HEK293 (cell line): ENCODE results near the gene ITGA11.

Source experiments
- CTCF ChIA-PET: fragments of 350-600 bp; formaldehyde crosslinking; extraction: SDS; loops from one replicate; lab custom pipeline; 2021; ENCODE audit warnings: antibody characterized with exemption; lab: Yijun Ruan, JAX
- POLR2A ChIA-PET: fragments of 300-600 bp; formaldehyde crosslinking; extraction: SDS; loops from one replicate; lab custom pipeline; 2020; ENCODE audit warnings: antibody characterized with exemption, inconsistent platforms; lab: Yijun Ruan, JAX
- H3K27ac ChIP-seq: fragments of 200-500 bp; sonication (Bioruptor generic); 2 replicates; pipeline ENCODE4 v1.5.1; 2014; ENCODE audit warnings: low read depth, low read length, control low read depth, inconsistent platforms; ENCODE audit errors: extremely low read depth
- H3K36me3 ChIP-seq, 2 experiments: fragments of 200-500 bp in 1 of 2; sonication (Bioruptor generic) in 1 of 2; 1 replicate in 1 of 2; 2 replicates in 1 of 2; pipeline ENCODE4 v1.5.1; 2014 to 2017; ENCODE audit warnings: inconsistent platforms in 2 of 2, low read length in 2 of 2; ENCODE audit not compliant: control insufficient read depth in 2 of 2, insufficient read depth in 1 of 2
- H3K4me1 ChIP-seq: fragments of 200-500 bp; sonication (Bioruptor generic); 2 replicates; pipeline ENCODE4 v1.5.1; 2014; ENCODE audit warnings: mild to moderate bottlenecking, low read length, inconsistent platforms; ENCODE audit not compliant: control insufficient read depth, insufficient read depth
- H3K4me3 ChIP-seq: 2 replicates; pipeline ENCODE4 v1.5.1; 2011; ENCODE audit warnings: low read depth, mild to moderate bottlenecking, control low read depth, low read length, moderate library complexity
- H3K9me3 ChIP-seq: fragments of 200-500 bp; sonication (Bioruptor generic); 2 replicates; pipeline ENCODE4 v1.5.1; 2014; ENCODE audit warnings: low read depth, low read length, inconsistent platforms; ENCODE audit not compliant: control insufficient read depth, insufficient read depth
- BCL11B ChIP-seq: fragments of 450-650 bp; formaldehyde crosslinking; IDR thresholded peaks from 2 replicates; pipeline ENCODE4 v1.5.1; 2016; ENCODE audit warnings: low read depth, missing biosample characterization, missing genetic modification characterization
- FEZF1 ChIP-seq: fragments of 450-650 bp; formaldehyde crosslinking; IDR thresholded peaks from 2 replicates; pipeline ENCODE4 v1.5.1; 2016; ENCODE audit warnings: missing biosample characterization, missing genetic modification characterization
- MEIS1 ChIP-seq: sonication (generic); formaldehyde crosslinking; IDR thresholded peaks from 2 replicates; pipeline ENCODE4 v1.8.1; 2022; ENCODE audit warnings: missing genetic modification reagents, mild to moderate bottlenecking, borderline replicate concordance
- SCRT1 ChIP-seq: fragments of 450-650 bp; formaldehyde crosslinking; IDR thresholded peaks from 2 replicates; pipeline ENCODE4 v1.5.1; 2016; ENCODE audit warnings: missing biosample characterization, missing genetic modification characterization, borderline replicate concordance
- SCRT2 ChIP-seq: fragments of 450-650 bp; formaldehyde crosslinking; IDR thresholded peaks from 2 replicates; pipeline ENCODE4 v1.5.1; 2016; ENCODE audit warnings: missing biosample characterization, missing genetic modification characterization
- TCF7L2 ChIP-seq: IDR thresholded peaks from 2 replicates; pipeline ENCODE4 v1.6.1; 2011; ENCODE audit warnings: low read depth, mild to moderate bottlenecking, inconsistent platforms, low read length, moderate library complexity, borderline replicate concordance
- YY1 ChIP-seq: fragments of 450-650 bp; formaldehyde crosslinking; IDR thresholded peaks from 2 replicates; pipeline ENCODE4 v1.5.1; 2018; ENCODE audit warnings: missing biosample characterization, missing genetic modification characterization
- ZBTB20 ChIP-seq: fragments of 450-650 bp; formaldehyde crosslinking; IDR thresholded peaks from 2 replicates; pipeline ENCODE4 v1.5.1; 2016; ENCODE audit warnings: missing biosample characterization, missing genetic modification characterization
- ZNF133 ChIP-seq: fragments of 450-650 bp; formaldehyde crosslinking; IDR thresholded peaks from 2 replicates; pipeline ENCODE4 v1.5.1; 2016; ENCODE audit warnings: missing biosample characterization, missing genetic modification characterization
- ZNF140 ChIP-seq: fragments of 450-650 bp; formaldehyde crosslinking; IDR thresholded peaks from 2 replicates; pipeline ENCODE4 v1.5.1; 2016; ENCODE audit warnings: missing biosample characterization, missing genetic modification characterization
- ZNF404 ChIP-seq: fragments of 450-650 bp; formaldehyde crosslinking; IDR thresholded peaks from 2 replicates; pipeline ENCODE4 v1.5.1; 2017; ENCODE audit warnings: missing biosample characterization, missing genetic modification characterization
- ZNF416 ChIP-seq: fragments of 450-650 bp; formaldehyde crosslinking; IDR thresholded peaks from 2 replicates; pipeline ENCODE4 v1.5.1; 2016; ENCODE audit warnings: missing biosample characterization, missing genetic modification characterization
- ZNF514 ChIP-seq: fragments of 450-650 bp; formaldehyde crosslinking; IDR thresholded peaks from 2 replicates; pipeline ENCODE4 v1.5.1; 2016; ENCODE audit warnings: missing biosample characterization, missing genetic modification characterization
- ZNF521 ChIP-seq: fragments of 450-650 bp; formaldehyde crosslinking; IDR thresholded peaks from 2 replicates; pipeline ENCODE4 v1.5.1; 2017; ENCODE audit warnings: missing biosample characterization, mild to moderate bottlenecking, missing genetic modification characterization
- ZNF530 ChIP-seq: fragments of 450-650 bp; formaldehyde crosslinking; IDR thresholded peaks from 2 replicates; pipeline ENCODE4 v1.5.1; 2016; ENCODE audit warnings: low read depth, missing biosample characterization, missing genetic modification characterization
- ZNF549 ChIP-seq: fragments of 450-650 bp; IDR thresholded peaks from 2 replicates; pipeline ENCODE4 v1.5.1; 2018; ENCODE audit warnings: missing biosample characterization, missing genetic modification characterization, mild to moderate bottlenecking, inconsistent platforms, moderate library complexity
- ZNF571 ChIP-seq: fragments of 450-650 bp; formaldehyde crosslinking; IDR thresholded peaks from 2 replicates; pipeline ENCODE4 v1.5.0; 2017; ENCODE audit warnings: missing biosample characterization, missing genetic modification characterization
- ZNF664 ChIP-seq: fragments of 450-650 bp; formaldehyde crosslinking; IDR thresholded peaks from 2 replicates; pipeline ENCODE4 v1.5.1; 2016; ENCODE audit warnings: missing biosample characterization, missing genetic modification characterization
- ZNF837 ChIP-seq: fragments of 450-650 bp; formaldehyde crosslinking; IDR thresholded peaks from 2 replicates; pipeline ENCODE4 v1.5.1; 2016; ENCODE audit warnings: missing biosample characterization, missing genetic modification characterization
- TF ChIP-seq, protein P1 (sequence below): fragments of 450-650 bp; formaldehyde crosslinking; IDR thresholded peaks from 2 replicates; pipeline ENCODE4 v1.5.1; 2016; ENCODE audit warnings: missing biosample characterization, missing genetic modification characterization, borderline replicate concordance
- TF ChIP-seq, protein P2 (sequence below): fragments of 450-650 bp; formaldehyde crosslinking; optimal IDR thresholded peaks from 2 replicates; pipeline ENCODE3; 2016; ENCODE audit warnings: missing biosample characterization, mild to moderate bottlenecking, missing genetic modification characterization
- TF ChIP-seq, protein P3 (sequence below): fragments of 450-650 bp; formaldehyde crosslinking; IDR thresholded peaks from 2 replicates; pipeline ENCODE4; 2016; ENCODE audit warnings: missing biosample characterization, missing genetic modification characterization
- TF ChIP-seq, protein P4 (sequence below): fragments of 450-650 bp; formaldehyde crosslinking; IDR thresholded peaks from 2 replicates; pipeline ENCODE4 v1.5.1; 2016; ENCODE audit warnings: missing biosample characterization, missing genetic modification characterization
- TF ChIP-seq, protein P5 (sequence below): fragments of 450-650 bp; IDR thresholded peaks from 2 replicates; pipeline ENCODE4 v1.5.1; 2018; ENCODE audit warnings: missing biosample characterization, mild to moderate bottlenecking, missing genetic modification characterization

Gene ITGA11

DNA sequence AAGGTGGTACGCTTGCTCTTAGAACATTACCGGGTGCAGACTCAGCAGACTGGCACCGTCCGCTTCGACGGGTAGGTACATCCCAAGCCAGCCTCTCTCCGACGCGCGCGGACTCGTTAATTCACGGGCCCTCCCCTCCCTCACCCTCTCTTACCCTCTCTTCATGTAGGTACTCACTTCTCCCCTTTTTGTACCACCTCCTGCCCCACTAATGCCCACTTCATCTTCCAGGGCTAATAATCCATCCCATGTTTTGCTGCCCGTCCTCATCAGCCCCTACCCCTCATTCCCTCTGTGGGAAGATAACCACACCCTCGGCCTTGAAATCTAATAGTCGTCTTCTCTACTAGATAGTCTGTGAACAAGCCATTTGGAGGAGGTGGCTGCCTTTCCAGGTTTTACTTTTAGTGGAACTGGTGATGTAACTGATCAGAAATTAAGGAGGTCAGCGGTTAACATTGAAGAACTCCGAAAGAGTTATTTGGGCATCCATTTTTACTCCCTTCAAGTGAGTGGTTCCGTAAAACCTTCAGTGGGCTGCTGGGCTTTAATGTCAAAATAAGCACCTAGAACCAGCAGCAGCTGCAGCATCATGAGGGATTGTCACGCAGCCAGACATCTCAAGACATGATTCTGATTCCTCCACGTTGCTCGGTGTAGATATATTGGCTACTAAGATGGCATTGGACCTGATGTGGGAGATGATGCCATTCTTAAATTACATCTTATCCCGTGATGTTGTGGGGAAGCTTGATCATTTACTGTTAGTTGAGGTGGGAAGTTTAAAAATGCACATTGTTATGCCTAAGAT, 153.2 kb downstream of the ITGA11 start (continued):
- TF ChIP-seq, protein P1, sequence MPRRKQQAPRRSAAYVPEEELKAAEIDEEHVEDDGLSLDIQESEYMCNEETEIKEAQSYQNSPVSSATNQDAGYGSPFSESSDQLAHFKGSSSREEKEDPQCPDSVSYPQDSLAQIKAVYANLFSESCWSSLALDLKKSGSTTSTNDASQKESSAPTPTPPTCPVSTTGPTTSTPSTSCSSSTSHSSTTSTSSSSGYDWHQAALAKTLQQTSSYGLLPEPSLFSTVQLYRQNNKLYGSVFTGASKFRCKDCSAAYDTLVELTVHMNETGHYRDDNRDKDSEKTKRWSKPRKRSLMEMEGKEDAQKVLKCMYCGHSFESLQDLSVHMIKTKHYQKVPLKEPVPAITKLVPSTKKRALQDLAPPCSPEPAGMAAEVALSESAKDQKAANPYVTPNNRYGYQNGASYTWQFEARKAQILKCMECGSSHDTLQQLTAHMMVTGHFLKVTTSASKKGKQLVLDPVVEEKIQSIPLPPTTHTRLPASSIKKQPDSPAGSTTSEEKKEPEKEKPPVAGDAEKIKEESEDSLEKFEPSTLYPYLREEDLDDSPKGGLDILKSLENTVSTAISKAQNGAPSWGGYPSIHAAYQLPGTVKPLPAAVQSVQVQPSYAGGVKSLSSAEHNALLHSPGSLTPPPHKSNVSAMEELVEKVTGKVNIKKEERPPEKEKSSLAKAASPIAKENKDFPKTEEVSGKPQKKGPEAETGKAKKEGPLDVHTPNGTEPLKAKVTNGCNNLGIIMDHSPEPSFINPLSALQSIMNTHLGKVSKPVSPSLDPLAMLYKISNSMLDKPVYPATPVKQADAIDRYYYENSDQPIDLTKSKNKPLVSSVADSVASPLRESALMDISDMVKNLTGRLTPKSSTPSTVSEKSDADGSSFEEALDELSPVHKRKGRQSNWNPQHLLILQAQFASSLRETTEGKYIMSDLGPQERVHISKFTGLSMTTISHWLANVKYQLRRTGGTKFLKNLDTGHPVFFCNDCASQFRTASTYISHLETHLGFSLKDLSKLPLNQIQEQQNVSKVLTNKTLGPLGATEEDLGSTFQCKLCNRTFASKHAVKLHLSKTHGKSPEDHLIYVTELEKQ (tag by site-specific recombination) = no peak
- TF ChIP-seq ZNF530 (tag by site-specific recombination) = no peak
- no peak for TF ChIP-seq ZNF404
- TF ChIP-seq ZBTB20 (tag by site-specific recombination) = peak; percentile 90
- no peak for TF ChIP-seq ZNF549
- TF ChIP-seq TCF7L2 = no peak
- no peak for TF ChIP-seq ZNF521

DNA sequence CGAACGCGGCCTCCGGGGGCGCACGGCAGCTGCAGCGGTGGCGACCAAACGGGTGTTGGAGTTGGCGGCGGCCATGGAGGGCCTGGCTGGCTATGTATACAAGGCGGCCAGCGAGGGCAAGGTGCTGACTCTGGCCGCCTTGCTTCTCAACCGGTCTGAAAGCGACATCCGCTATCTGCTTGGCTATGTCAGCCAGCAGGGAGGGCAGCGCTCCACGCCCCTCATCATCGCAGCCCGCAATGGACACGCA, 153.7 kb downstream of the ITGA11 start:
- Histone ChIP-seq H3K27ac (peak overlapping the region; percentile 97), H3K4me3 (peak overlapping the region; percentile 95), H3K9me3 (no peaks in the 10 kb centered on the region), H3K36me3 (peaks cover 0 to 9% of the 10 kb centered on the region in 2 experiments; a peak in 2 of 3 replicates), H3K4me1 (peaks cover 13% of the 10 kb centered on the region; the same call in 1 of the 2 replicates)
- CTCF ChIA-PET = interaction anchor here (1.5 to 3.8 kb wide), 2 partner anchors 14 to 25 kb away, joined by 5 to 19 read pairs; no protein-coding TSS in a partner anchor
- TF ChIP-seq YY1 = peak; percentile 83; the same call in 1 of the 2 replicates
- TF ChIP-seq ZNF514 (tag by site-specific recombination) = no peak
- TF ChIP-seq, protein P2, sequence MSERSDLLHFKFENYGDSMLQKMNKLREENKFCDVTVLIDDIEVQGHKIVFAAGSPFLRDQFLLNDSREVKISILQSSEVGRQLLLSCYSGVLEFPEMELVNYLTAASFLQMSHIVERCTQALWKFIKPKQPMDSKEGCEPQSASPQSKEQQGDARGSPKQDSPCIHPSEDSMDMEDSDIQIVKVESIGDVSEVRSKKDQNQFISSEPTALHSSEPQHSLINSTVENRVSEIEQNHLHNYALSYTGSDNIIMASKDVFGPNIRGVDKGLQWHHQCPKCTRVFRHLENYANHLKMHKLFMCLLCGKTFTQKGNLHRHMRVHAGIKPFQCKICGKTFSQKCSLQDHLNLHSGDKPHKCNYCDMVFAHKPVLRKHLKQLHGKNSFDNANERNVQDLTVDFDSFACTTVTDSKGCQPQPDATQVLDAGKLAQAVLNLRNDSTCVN = peak; percentile 3
- no peak for TF ChIP-seq ZNF571
- TF ChIP-seq ZNF837 (tag by site-specific recombination) = 0 out of 2 replicates have a peak, but pooled peaks have one; percentile 42
- no peak for TF ChIP-seq ZNF664 (tag by site-specific recombination)
- TF ChIP-seq ZNF416 = no peak
- peak; percentile 42 for TF ChIP-seq SCRT2 (tag by site-specific recombination)
- no peak for TF ChIP-seq FEZF1 (tag by site-specific recombination)
- TF ChIP-seq, protein P3, sequence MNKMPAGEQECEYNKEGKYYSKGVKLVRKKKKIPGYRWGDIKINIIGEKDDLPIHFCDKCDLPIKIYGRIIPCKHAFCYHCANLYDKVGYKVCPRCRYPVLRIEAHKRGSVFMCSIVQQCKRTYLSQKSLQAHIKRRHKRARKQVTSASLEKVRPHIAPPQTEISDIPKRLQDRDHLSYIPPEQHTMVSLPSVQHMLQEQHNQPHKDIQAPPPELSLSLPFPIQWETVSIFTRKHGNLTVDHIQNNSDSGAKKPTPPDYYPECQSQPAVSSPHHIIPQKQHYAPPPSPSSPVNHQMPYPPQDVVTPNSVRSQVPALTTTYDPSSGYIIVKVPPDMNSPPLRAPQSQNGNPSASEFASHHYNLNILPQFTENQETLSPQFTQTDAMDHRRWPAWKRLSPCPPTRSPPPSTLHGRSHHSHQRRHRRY (tag by site-specific recombination) = 0 out of 2 replicates have a peak, but pooled peaks have one; percentile 29
- TF ChIP-seq MEIS1 (CRISPR knock-in tag) = no peak
- TF ChIP-seq, protein P4, sequence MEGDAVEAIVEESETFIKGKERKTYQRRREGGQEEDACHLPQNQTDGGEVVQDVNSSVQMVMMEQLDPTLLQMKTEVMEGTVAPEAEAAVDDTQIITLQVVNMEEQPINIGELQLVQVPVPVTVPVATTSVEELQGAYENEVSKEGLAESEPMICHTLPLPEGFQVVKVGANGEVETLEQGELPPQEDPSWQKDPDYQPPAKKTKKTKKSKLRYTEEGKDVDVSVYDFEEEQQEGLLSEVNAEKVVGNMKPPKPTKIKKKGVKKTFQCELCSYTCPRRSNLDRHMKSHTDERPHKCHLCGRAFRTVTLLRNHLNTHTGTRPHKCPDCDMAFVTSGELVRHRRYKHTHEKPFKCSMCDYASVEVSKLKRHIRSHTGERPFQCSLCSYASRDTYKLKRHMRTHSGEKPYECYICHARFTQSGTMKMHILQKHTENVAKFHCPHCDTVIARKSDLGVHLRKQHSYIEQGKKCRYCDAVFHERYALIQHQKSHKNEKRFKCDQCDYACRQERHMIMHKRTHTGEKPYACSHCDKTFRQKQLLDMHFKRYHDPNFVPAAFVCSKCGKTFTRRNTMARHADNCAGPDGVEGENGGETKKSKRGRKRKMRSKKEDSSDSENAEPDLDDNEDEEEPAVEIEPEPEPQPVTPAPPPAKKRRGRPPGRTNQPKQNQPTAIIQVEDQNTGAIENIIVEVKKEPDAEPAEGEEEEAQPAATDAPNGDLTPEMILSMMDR = peak; percentile 97
- peak; percentile 30; the same call in 1 of the 2 replicates for TF ChIP-seq BCL11B
- TF ChIP-seq, protein P5, sequence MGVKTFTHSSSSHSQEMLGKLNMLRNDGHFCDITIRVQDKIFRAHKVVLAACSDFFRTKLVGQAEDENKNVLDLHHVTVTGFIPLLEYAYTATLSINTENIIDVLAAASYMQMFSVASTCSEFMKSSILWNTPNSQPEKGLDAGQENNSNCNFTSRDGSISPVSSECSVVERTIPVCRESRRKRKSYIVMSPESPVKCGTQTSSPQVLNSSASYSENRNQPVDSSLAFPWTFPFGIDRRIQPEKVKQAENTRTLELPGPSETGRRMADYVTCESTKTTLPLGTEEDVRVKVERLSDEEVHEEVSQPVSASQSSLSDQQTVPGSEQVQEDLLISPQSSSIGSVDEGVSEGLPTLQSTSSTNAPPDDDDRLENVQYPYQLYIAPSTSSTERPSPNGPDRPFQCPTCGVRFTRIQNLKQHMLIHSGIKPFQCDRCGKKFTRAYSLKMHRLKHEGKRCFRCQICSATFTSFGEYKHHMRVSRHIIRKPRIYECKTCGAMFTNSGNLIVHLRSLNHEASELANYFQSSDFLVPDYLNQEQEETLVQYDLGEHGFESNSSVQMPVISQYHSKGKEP (tag by site-specific recombination) = no peak
- TF ChIP-seq SCRT1 (tag by site-specific recombination) = peak; percentile 76
- no peak for TF ChIP-seq ZNF133 (tag by site-specific recombination)
- no peak for TF ChIP-seq ZNF140 (tag by site-specific recombination)
- POLR2A ChIA-PET = interaction anchor here (0.9 to 1.3 kb wide), 10 partner anchors 10 to 224 kb away, joined by 3 to 14 read pairs (median 3); partner anchors contain the start of gene PIAS1
